GM12878 (cell line): ENCODE data around the gene RIMBP2. TPM values are rescaled to one million over a fixed set of nuclear protein-coding genes. Genes with fewer than 3 reads are reported as not detected.

Experiments used
- ATAC-seq: fragments of 200-7000 bp; cut with Tn5 transposase; 3 replicates; pipeline ENCODE4 v1.9.1; 2020; ENCODE audit warnings: mild to moderate bottlenecking, moderate library complexity
- BruUV-seq: library from RNA; stranded (reverse); fragments of 400-500 nt; replicated peaks from 2 replicates; lab custom pipeline; 2021; lab: Mats Ljungman, UMichigan
- CTCF ChIA-PET: fragments of 300-600 bp; sonication (Branson Sonifier 250); formaldehyde crosslinking; extraction: SDS; loops from one replicate; lab custom pipeline; 2021; ENCODE audit warnings: inconsistent platforms; lab: Yijun Ruan, JAX
- POLR2A ChIA-PET: fragments of 350-600 bp; formaldehyde crosslinking; extraction: SDS; loops from one replicate; lab custom pipeline; 2021; ENCODE audit warnings: inconsistent platforms; lab: Charles Lee
- RAD21 ChIA-PET: fragments of 300-600 bp; sonication (Branson Sonifier 250); formaldehyde crosslinking; loops from one replicate; lab custom pipeline; 2023; ENCODE audit warnings: antibody characterized with exemption; ENCODE audit not compliant: unreplicated experiment; lab: Charles Lee
- SMC1A ChIA-PET: fragments of 300-600 bp; sonication (Branson Sonifier 250); formaldehyde crosslinking; loops from one replicate; lab custom pipeline; 2023; ENCODE audit not compliant: unreplicated experiment, uncharacterized antibody; lab: Charles Lee
- DNase-seq: peaks from one replicate; pipeline ENCODE4 v3.0.0-alpha.2; 2011; ENCODE audit warnings: low read depth, low spot score
- FAIRE-seq: peaks from 3 replicates; lab custom pipeline; 2011; peaks lifted over from hg19 to GRCh38; lab: Jason Lieb, UNC
- H2AFZ ChIP-seq: 2 replicates; pipeline ENCODE4 v1.6.0; 2011; ENCODE audit warnings: low read depth, low read length, control low read depth; ENCODE audit not compliant: control insufficient read depth
- H3K27ac ChIP-seq: 2 replicates; pipeline ENCODE4 v1.5.1; 2011; ENCODE audit warnings: control low read depth; ENCODE audit not compliant: control insufficient read depth, insufficient read depth
- H3K27me3 ChIP-seq, 2 experiments: replicated peaks in 1 of 2; 2 replicates each; pipeline versions ENCODE4 v1.6.0 to v1.6.1; 2011; ENCODE audit warnings: low read length in 1 of 2; ENCODE audit not compliant: control insufficient read depth in 2 of 2, insufficient read depth in 2 of 2
- H3K36me3 ChIP-seq, 2 experiments: 2 replicates each; pipeline ENCODE4 v1.5.1; 2011; ENCODE audit warnings: low read length in 1 of 2; ENCODE audit not compliant: control insufficient read depth in 2 of 2, insufficient read depth in 2 of 2
- H3K4me1 ChIP-seq: 2 replicates; pipeline ENCODE4 v1.6.1; 2011; ENCODE audit warnings: mild to moderate bottlenecking, low read length, moderate library complexity, mixed read lengths; ENCODE audit not compliant: control insufficient read depth, insufficient read depth
- H3K4me2 ChIP-seq: 2 replicates; pipeline ENCODE4 v1.6.0; 2011; ENCODE audit warnings: control low read depth; ENCODE audit not compliant: control insufficient read depth, insufficient read depth
- H3K4me3 ChIP-seq: fragments of 200-600 bp; sonication (generic); 2 replicates; pipeline ENCODE4 v1.5.1; 2016
- H3K79me2 ChIP-seq: 2 replicates; pipeline ENCODE4 v1.6.0; 2011; ENCODE audit warnings: low read length; ENCODE audit not compliant: control insufficient read depth, insufficient read depth
- H3K9ac ChIP-seq: 2 replicates; pipeline ENCODE4 v1.8.0; 2011; ENCODE audit warnings: low read length, control low read depth, mixed read lengths; ENCODE audit not compliant: control insufficient read depth, insufficient read depth
- H3K9me3 ChIP-seq: replicated peaks from 3 replicates; pipeline ENCODE4 v1.5.1; 2011; ENCODE audit warnings: mild to moderate bottlenecking, low read length; ENCODE audit not compliant: control insufficient read depth, insufficient read depth
- H4K20me1 ChIP-seq: 2 replicates; pipeline ENCODE4 v1.6.0; 2011; ENCODE audit not compliant: control insufficient read depth, insufficient read depth
- BHLHE40 ChIP-seq, 2 experiments: fragments of 450-650 bp in 1 of 2; IDR thresholded peaks; 2 replicates each; pipeline ENCODE4 v1.6.1; 2011 to 2017; ENCODE audit warnings: low read depth in 2 of 2, borderline replicate concordance in 1 of 2, improper control_type of control experiment in 1 of 2, low read length in 1 of 2, mild to moderate bottlenecking in 1 of 2
- CTCF ChIP-seq, 3 experiments: IDR thresholded peaks in 2 of 3; conservative IDR thresholded peaks in 1 of 3; 2 replicates each; pipeline ENCODE4 v1.5.1; 2011; ENCODE audit warnings: low read depth in 3 of 3, low read length in 3 of 3, mild to moderate bottlenecking in 3 of 3, control low read depth in 2 of 3, moderate library complexity in 2 of 3, inconsistent platforms in 1 of 3, mixed read lengths in 1 of 3; ENCODE audit not compliant: control insufficient read depth in 2 of 3, insufficient read depth in 1 of 3; ENCODE audit errors: extremely low read depth in 1 of 3
- NFIC ChIP-seq: IDR thresholded peaks from 2 replicates; pipeline ENCODE4 v1.6.1; 2012; ENCODE audit warnings: low read depth, mild to moderate bottlenecking, inconsistent platforms, low read length, moderate library complexity
- NR2C1 ChIP-seq: fragments of 450-650 bp; IDR thresholded peaks from 2 replicates; pipeline ENCODE4 v1.6.1; 2017; ENCODE audit warnings: antibody characterized with exemption, mild to moderate bottlenecking, moderate library complexity
- NRF1 ChIP-seq: conservative IDR thresholded peaks from 2 replicates; pipeline ENCODE4 v1.6.1; 2011; ENCODE audit warnings: mild to moderate bottlenecking, low read depth, low read length, improper control_type of control experiment
- PBX3 ChIP-seq: IDR thresholded peaks from 2 replicates; pipeline ENCODE4 v1.6.1; 2011; ENCODE audit warnings: mild to moderate bottlenecking, low read depth, low read length, moderate library complexity; ENCODE audit not compliant: insufficient replicate concordance
- POLR2A ChIP-seq: IDR thresholded peaks from 2 replicates; pipeline ENCODE4 v1.6.1; 2011; ENCODE audit warnings: low read depth, mild to moderate bottlenecking, low read length
- RAD51 ChIP-seq: fragments of 450-650 bp; IDR thresholded peaks from 2 replicates; pipeline ENCODE4 v1.6.1; 2016; ENCODE audit warnings: moderate library complexity, mild to moderate bottlenecking, inconsistent platforms
- RBBP5 ChIP-seq: fragments of 200-600 bp; sonication (generic); conservative IDR thresholded peaks from 2 replicates; pipeline ENCODE4 v1.6.1; 2016
- RCOR1 ChIP-seq: conservative IDR thresholded peaks from 2 replicates; pipeline ENCODE4 v1.6.1; 2012; ENCODE audit warnings: low read depth, low read length, improper control_type of control experiment
- SIN3A ChIP-seq: IDR thresholded peaks from 2 replicates; pipeline ENCODE4 v1.6.1; 2012; ENCODE audit warnings: low read depth, low read length, improper control_type of control experiment
- SKIL ChIP-seq: fragments of 450-650 bp; IDR thresholded peaks from 2 replicates; pipeline ENCODE4 v1.6.1; 2017; ENCODE audit warnings: mild to moderate bottlenecking, low read depth, inconsistent platforms; ENCODE audit not compliant: poor library complexity, severe bottlenecking
- SP1 ChIP-seq: IDR thresholded peaks from one replicate; pipeline ENCODE4 v1.6.1; 2011; ENCODE audit warnings: low read depth, low read length
- STAT1 ChIP-seq: fragments of 450-650 bp; conservative IDR thresholded peaks from 2 replicates; pipeline ENCODE4 v1.6.1; 2014; ENCODE audit warnings: antibody characterized with exemption, mild to moderate bottlenecking
- TCF3 ChIP-seq: IDR thresholded peaks from 2 replicates; pipeline ENCODE4 v1.6.1; 2012; ENCODE audit warnings: low read depth, mild to moderate bottlenecking, low read length, borderline replicate concordance; ENCODE audit not compliant: insufficient read depth
- WGBS: methylation state at CpG from one replicate; pipeline ENCODE4 v1.1.6; 2016; ENCODE audit warnings: low lambda C conversion rate; ENCODE audit not compliant: insufficient replicate concordance, insufficient coverage; ENCODE audit errors: missing lambda C conversion rate; 5-methylcytosine and 5-hydroxymethylcytosine counted together
- in situ Hi-C: fragments of 300-500 bp; cut with MboI; formaldehyde crosslinking; loops from 9 replicates; pipeline ENCODE4 v1.14.3; 2018; ENCODE audit warnings: mixed read lengths
- intact Hi-C: fragments of 100-400 bp; cut with micrococcal nuclease; formaldehyde crosslinking; loops from one replicate; pipeline ENCODE4 v1.14.2; 2022; ENCODE audit not compliant: unreplicated experiment
- polyA plus RNA-seq, 11 experiments: library from polyadenylated mRNA; depleted of rRNA in 4 of 11; unstranded in 6 of 11; stranded (reverse) in 5 of 11; fragments of >200 nt; fragmentation: Nextera tagmentation in 4 of 11; fragmentation: Illumina TruSeq in 1 of 11; extraction: Ambion mirVana in 4 of 11; extraction: Trizol in 1 of 11; gene quantifications; 1 replicate in 1 of 11; 2 replicates in 10 of 11; pipeline versions ENCODE4 v1.2.1 to v1.2.3, GENCODE V29; 2011 to 2016; ENCODE audit warnings: inconsistent platforms in 2 of 11, missing spikeins in 2 of 11, low read depth in 1 of 11
- total RNA-seq, 4 experiments: library from RNA; depleted of rRNA in 3 of 4; stranded (reverse); fragments of >200 nt in 3 of 4; fragmentation: Illumina TruSeq in 1 of 4; extraction: Trizol in 1 of 4; gene quantifications; 2 replicates each; pipeline versions ENCODE4 v1.2.1 to v1.2.3, GENCODE V29; 2013 to 2021

RIMBP2 gene
- total and polyA plus RNA-seq, 10 of the 15 experiments (the other 5 are each of a cell fraction or from before 2014, with no cell fraction given), result 0.04 to 2.9 (median 0.07) TPM; not detected in 1

- intact Hi-C loops, result no loop called here
- ChIA-PET SMC1A (no interaction called here), POLR2A (no interaction called here), RAD21 (no interaction called here), CTCF (interaction anchor here (1.4 kb wide), 1 partner anchor 10 kb away, joined by 8 read pairs; no protein-coding TSS in a partner anchor)
- in situ Hi-C loops, result no loop called here
- TF ChIP-seq RAD51 (no peak), BHLHE40 (IDR thresholded peaks at IDR 0.05; ENCODE audit: borderline replicate concordance in 1 of 2, low read depth in 2 of 2, low read length in 1 of 2) (no peak), RBBP5 (no peak), NRF1 (no peak), TCF3 (no peak), POLR2A (no peak), SIN3A (no peak), NR2C1 (no peak), NFIC (no peak), STAT1 (no peak), SKIL (no peak), CTCF (IDR thresholded peaks at IDR 0.05 in 2 of 3, conservative IDR thresholded peaks at IDR 0.05 in 1 of 3; ENCODE audit: control insufficient read depth in 2 of 3, extremely low read depth in 1 of 3, insufficient read depth in 1 of 3, low read depth in 3 of 3, low read length in 3 of 3) (no peak), SP1 (no peak), RCOR1 (no peak), PBX3 (no peak)
- DNase-seq (no peak), ATAC-seq (no peak), FAIRE-seq (no peak)
- Histone ChIP-seq H3K4me1 (no peaks in the 10 kb centered on the region), H2AFZ (no peak overlapping the region), H4K20me1 (no peaks in the 10 kb centered on the region), H3K4me3 (no peak overlapping the region), H3K9me3 (no peaks in the 10 kb centered on the region), H3K36me3 (no peaks in the 10 kb centered on the region), H3K27ac (no peak overlapping the region), H3K4me2 (no peak overlapping the region), H3K27me3 (no peaks in the 10 kb centered on the region), H3K9ac (no peak overlapping the region), H3K79me2 (no peaks in the 10 kb centered on the region)
- BruUV-seq, result no TSS peak
- 45% methylated on average over 14 of the region's 14 CpGs for whole genome bisulfite sequencing
Measured at GRCh38 chr12:130737731-130738130, 21.6 kb upstream of the RIMBP2 start.
